Activated naive CD4-positive, alpha-beta T cell treated with Interleukin-2 at 50 U/mL for 16 hours (primary cell): ENCODE measurements around the gene LNPEP.
A peak's percentile ranks its signal among the peaks of the same experiment; 100 is the strongest.
"Not testable (repeated sequence)": the region's sequence is repeated elsewhere in the genome, so short reads cannot be mapped to it uniquely, and the experiment has no call there.

Source experiments
- DNase-seq: peaks from one replicate; pipeline ENCODE4 v3.0.0-alpha.2; 2020

LNPEP gene

DNA sequence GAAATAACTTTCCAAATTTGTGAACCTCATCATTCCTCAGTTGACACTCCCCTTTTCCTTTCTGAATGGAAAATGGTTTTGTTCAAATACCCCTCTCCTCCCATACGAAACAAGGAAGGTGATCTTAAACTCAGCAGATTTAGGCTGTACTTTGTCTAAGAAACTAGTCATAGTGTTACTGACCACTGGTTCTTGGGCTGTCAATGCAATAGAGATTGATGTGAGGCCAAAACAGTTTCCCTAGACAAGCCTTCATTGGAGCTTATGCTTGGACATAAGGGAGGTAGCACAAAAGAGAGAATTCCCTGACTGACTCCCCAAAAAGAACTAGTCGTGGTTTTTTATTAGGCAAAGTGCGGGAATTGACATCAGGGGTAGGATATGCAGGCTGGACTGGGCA, 5.3 kb upstream of the LNPEP start:
- no peak for DNase-seq

DNA sequence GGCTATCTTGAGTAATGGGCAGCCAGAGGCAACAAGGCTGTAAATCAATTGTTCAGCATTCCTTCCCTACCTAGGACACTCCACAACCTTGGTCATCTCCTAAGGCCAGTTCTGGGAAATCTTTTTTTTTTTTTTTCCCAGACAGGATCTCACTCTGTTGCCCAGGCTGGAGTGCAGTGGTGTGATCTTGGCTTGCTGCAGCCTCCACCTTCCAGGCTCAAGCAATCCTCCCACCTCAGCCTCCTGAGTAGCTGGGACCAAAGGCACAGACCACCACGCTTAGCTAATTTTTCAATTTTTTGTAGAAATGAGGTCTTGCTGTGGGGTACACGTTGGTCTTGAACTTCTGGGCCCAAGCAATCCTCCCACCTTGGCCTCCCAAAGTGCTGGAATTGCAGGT, 4.8 kb upstream of the LNPEP start:
- not testable (repeated sequence) for DNase-seq

DNA sequence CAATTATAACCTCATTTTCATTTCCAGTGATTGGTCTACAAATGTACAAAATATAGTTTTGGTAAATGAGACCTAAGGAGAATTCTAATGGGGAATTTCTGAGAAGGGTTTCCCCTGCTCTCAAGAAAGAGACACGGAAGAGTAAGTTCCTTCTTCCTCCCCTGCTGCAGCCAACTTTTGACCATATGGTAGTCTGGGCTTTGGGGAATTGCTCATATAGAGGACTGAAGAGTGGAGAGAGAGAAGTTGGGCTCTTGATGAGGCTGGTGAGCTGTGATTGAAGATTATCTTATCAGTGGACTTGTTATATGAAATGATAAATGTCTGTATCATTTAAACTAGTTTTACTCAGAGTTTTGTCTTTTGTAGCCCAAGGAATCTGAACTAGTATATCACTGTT, 4.3 kb upstream of the LNPEP start:
- no peak for DNase-seq

DNA sequence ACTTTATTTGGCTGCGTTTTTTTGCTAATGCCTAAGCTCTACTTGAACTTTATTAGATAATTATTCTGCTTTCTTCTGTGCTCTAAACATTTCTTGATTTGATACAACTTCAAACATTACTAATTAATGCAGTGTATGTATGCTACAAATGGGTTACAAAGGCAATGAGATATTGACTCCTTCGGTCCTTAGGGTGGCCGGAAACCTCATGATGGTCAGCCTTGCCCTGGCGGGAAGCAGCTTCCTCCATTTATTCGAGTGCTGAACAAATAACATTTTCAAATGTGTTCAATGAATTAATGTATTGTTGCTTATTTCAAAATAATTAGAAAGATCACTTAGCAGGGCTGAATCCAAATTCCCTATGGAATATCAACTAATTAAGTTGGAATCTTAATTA, 3.9 kb upstream of the LNPEP start:
- DNase-seq = no peak

DNA sequence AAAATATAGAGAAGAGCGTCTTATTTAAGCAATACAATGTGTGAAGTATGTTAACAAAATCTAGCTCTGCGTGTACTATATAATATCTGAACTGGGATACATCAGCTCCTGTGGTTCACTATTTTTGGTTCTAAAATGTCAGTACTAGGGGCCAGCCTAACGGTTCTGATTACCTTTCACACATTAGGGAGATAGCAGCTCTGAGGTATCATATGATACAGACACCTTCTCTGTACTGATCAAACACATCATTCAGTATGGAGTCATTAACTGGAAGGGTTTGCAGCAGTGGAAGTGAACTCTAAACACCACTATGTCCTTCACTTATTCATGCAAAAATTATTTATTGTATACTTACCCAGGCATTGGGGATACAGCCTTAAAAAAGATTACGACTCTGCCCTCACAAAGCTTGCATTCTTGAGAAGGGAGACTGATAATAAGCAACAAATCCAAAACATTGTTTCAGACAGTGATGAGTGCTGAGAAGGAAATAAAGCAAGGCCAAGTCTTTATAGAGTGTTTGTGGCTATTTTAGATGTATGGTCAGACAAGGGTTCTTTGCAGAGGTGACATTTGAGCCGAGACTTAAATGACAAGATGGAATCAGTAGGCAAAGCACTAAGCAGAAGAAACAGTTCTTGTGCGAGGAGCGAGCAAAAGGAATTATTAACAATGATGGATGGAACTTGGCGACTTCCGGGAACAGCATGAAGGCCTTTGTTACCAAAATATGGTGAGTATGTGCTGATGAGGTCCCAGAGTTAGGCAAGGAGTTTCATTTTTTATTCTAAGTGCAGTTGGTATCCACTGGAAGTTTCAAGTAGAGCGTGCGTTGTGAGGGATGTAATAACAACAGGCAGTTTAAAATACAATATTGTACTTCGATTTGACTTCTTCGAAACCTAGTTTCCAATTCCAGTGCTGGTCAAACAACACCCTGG, 1.8 kb upstream of the LNPEP start:
- no peak for DNase-seq

DNA sequence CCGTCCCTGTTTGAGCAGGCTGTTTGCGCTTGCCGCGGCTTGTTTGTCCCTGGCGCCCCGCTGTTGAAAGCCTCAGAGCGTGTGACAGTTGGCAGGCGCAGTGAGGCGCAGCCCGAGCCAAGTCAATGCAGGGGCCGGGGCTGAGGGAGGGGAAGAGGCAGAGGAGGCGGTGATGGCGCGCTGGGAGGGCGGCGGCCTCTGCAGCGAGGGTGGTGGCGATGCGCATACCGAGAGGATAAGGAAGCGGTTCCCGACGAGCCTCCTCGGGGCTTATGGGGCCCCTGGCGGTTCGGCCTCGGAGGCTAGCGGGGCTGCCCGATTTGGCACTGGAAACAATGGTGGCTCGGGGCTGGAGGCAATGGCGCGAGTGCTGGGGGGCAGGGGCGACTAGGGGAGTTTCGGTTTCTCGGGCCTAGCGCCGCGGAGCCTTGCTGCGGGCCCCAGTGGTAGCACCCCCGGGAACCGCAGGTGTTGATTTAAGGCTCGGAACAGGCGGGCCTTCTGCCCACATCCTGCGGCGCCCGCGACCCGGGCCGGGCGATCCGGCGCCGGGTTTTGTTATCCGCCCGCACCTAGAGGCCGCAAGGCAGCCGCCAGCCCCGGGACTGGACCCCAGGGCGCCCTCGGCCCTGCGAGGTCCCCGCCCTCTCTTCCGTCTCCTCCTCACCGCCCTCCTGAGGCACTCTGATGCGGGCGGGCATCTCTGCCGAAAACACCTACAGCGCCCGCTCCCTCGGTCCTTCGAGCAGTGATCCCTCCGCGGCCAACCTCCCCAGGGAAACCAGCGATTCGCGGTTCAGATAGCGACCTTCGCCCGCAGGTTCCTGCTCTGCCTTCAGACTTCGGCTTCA, 947 bp upstream of the LNPEP start:
- DNase-seq = peak; percentile 93

DNA sequence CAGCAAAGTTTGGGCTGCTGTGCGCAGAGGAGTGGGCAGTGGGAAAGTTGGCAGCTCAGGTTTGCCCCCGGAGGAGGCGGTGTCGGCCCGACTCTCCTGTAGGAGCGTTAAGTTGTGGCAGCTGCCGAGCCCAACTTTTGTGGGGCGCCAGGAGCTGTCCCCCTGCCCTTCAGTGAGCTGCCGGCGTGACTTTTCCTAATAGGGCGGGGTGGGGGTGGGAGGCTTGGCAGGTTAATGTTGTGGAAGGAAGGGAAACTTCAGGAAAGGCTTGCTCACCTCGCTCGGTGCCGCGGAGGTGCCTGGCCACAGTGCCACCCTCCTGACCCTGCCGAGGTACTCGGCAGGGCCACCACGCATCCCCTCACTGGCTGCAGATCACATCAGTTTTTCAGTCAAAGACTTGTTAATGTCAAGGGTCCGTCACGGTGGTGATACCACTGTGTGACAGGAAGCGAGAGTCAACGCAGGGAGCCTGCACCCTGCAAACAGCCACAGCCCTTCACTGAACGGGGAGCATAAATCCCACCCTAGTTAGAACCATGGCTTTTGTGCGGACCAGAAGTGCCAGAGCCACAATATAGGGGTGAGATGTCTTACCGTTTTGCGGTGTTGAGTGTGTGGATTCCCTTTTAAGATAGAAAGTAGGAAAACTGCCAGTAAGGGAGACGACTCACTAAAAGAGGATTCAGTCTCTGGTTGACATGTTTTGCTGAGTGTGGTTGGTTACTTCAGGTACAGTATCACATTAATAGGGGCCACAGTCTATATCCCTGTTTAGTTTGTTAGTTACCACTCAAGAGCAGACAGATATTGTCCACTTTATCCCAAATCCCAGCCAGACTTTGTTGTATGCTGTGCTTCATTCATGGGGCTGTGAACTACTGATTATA, 796 bp downstream of the LNPEP start:
- peak; percentile 54 for DNase-seq

DNA sequence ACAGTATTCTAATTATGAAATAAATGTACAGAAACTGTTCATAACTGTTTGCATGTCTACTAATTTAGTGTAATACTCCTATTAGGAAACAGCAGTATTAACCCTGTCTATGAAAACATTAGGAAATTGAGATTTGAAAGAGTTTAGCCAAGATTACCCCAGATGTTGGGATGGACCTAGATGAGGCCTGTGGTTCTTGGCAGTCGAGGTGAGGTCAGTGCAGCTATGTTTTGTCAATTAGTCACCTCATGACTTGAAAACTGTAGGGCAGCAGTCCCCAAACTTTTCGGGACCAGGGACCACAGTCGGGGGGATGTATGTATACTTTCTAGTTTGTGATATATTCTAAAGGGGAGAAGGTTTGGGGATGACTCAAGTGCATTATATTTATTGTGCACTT, 4.7 kb downstream of the LNPEP start:
- no peak for DNase-seq

DNA sequence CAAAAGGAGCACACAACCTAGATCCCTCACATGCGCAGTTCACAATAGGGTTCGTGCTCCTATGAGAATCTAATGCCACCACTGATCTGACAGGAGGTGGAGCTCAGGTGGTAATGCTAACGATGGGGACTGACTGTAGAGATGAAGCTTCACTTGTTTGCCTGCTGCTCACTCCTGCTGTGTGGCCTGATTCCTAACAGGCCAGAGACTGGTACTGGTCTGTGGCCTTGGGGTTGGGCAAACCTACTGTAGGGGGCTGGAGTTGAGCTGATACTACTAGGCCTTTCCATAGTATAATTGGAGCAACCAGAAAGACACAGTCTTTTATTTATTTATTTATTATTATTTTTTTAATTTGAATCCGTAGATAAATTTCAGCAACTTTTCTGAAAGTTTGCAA, 5.3 kb downstream of the LNPEP start:
- DNase-seq = no peak

DNA sequence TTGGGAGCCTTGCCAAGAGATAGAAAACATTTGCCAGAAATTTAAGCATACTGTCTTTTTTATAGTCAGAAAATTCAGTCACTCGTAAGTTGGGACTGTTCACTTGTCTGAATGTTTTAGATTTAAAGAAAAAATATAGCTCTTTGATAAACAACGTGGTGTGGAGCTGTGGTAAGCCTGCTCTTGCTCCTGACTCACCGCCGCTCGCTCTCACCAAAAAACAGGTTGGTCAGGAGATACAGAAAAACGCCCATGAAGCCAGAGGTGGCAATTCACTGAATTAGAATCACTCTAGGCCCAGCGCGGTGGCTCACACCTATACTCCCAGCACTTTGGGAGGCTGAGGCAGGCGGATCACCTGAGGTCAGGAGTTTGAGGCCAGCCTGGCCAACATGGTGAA, 6.2 kb downstream of the LNPEP start:
- DNase-seq = no peak

DNA sequence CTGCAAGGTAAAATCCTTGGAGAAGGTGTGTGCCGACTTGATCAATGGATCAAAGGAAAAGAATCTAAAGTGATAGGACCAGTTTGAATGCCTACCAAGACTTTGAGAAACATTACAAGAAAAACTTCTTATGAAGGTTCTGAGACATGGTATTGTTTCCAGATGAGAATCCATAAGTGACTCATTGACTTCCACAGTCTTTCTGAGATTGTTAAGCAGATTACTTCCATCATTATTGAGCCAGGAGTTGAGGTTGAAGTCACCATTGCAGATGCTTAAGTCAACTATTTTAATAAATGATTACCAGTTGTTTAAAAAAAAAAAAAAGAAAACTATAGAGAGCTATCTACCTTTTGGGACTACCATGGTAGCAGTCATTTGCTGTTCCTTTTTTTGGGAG, 7.0 kb downstream of the LNPEP start:
- no peak for DNase-seq

DNA sequence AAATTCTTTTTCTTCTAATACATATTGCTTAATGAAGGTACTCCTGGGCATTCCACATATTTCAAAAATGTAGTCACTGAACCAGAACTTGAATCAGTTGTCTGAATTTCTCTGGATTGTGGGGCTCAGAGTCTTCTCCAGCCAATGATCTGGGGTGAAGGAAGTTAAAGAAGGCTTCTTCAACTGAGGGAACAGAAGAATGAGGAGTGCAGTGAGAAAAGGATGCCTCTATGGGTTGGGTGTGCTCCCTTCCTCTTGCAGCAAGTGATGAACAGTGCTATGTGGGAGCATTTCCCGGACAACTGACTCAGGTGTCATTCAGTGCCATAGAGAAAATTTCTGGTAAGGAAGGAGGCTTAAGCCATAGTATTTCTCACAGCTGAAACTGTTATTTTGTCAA, 7.9 kb downstream of the LNPEP start:
- DNase-seq = no peak

DNA sequence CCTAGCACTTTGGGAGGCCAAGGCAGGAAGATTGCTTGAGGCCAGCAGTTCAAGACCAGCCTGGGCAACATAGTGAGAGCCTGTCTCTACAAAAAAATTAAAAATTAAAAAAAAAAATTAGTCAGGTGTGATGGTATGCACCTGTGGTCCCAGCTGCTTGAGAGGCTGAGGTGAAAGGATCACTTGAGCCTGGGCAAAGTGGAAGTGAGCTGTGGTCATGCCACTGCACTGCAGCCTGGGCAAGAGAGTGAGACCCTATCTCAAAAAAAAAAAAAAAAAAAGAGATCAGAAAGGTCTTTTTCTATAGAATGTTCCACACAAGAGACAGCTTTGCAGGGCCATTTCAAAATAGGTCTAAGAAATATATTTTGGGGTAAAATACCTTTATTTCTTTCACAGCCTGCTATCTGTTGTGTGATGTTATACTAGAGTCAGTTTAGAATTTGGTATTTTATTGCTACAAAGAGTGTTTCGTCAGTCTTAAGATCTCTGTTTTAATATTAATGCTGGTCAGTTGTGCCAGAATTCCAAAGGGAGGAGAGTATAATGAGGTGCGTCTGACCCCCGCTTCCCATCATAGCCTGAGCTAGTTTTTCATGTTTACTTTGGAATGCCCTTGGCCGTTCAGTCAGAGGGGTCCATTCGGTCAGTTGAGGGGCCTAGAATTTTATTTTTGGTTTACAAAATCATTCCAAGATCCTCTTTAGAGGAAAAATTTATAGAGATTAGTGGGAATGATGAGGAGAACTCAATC, 9.4 kb downstream of the LNPEP start:
- DNase-seq = no peak

DNA sequence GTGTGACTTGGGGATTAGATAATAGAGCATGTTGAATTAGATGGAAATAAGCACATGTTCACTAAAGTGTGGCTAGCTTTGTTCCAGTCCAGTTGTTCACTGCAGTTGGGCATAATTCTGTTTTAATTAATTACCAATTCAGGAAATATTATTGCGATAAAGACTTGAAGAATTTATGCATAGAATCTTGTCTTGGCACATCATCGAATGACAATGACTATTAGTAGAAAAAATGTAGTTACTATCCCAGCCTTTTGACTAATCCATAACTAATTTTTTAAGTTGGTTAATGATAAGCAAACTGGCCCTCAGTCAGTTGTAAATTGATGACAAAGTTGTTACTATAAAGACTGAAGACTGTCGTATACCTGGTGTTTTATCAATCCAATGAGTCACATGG, 10.5 kb downstream of the LNPEP start:
- DNase-seq = no peak

DNA sequence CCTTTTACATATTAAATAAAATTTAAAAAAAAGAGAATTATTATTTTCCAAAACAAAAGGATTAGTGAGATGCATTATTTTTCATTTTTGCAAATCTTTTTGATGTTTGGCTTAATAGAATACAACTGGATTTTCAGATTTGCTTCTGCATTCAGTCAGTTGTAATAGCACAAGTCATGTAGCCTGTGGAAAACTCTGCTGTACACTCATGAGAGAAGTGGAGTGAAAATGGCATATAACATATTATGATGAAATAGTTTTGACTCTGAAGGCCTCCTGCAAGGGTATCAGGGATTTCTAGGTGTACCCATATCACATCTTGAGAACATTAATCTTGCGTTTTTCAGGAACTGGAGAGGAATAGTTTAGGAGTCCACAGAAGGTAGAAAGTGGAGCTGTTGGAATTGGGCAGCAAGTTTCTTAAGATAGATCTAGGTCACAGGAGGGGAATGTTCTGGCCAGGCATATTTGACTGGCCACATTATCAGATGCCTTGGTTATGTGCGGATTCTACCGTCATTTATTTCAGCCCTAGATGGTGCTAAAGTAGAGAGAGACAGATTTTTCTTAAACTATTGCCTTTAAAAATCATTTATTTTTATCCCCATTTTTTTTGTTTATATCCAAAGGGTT, 16.4 kb downstream of the LNPEP start:
- no peak for DNase-seq

DNA sequence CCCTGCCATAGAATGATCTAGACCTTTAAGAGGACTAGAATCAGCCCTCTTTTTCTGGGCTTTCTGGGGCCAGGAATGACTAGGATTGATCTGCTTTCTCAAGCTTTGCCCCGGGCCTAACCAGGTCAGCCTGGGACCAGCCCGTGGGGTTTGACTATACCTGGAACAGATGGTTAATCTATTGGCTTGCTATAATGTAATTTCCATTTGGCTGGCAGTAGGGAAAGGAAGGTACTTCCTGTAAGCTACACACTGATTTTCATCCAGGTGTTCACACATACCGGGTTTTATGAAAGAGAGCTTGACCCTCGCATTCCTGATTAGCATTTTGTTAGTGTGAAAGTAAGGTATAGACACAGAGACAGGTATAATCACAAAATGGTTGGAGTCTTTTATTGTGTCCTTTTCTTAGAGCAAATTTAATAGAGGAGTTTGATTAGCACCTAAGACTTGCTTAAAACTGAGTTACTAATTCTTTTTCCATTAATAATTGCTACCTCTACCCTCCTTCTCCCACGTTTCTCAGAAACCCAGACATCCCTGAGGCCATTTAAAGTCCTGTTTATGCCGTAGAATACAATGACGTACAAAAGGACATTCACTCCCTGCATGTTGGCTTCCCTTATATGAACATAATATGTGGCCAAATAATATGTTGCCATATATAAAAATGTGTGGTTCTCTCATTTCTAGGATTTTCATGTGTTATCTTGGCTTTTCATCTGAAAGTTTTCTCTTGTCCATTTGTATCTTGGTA, 17.3 kb downstream of the LNPEP start:
- DNase-seq = no peak

DNA sequence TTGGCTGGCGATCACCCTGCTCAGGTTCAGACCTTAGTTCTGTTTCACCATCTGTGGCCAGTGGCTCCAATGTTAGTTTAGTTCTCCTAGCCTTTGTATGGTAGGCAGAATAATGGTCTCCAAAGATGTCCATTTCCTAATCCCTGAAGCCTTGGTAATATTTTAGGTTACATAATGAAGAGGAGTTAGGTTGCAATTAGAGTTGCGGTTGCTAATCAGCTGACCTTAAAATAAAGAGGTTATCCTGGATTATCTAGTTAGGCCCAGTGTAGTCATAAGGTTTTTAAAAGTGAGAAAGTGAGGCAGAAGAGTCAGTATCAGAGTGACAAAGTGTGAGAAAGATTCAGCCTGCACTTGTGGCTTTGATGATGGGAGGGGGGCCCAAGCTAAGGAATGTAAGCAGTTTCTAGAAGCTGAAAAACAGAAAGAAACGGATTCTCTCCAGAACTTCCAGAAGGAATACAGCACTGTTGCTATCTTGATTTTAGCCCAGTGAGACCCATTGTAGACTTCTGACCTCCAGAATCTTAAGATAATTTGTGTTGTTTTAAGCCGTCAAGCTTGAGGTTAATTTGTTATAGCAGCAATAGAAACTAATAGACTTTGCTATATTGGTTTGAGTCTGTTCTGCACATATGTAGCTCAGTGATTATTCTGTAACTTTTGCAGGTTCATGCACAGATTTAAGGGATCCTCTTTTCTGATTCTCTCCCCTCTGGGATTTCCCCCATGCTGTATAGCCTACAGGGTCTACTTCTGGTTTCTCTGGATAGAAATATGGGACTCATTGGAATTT, 21.6 kb downstream of the LNPEP start:
- peak; percentile 50 for DNase-seq

DNA sequence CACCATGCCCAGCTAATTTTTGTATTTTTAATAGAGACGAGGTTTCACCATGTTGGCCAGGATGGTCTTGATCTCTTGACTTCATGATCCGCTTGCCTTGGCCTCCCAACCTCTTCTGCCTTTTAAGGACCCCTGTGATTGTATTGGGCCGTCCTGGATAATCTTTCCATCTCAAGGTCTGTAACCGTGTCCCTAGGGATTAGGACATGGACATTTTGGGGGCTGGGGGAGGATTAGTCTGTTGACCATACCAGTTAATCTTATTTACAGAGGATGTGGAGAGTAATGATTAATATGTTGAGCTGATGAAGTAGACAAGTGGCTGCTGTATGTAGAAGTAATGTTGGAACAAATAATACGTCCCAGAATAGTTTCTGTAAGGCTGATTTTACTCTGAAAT, 23.1 kb downstream of the LNPEP start:
- no peak for DNase-seq

DNA sequence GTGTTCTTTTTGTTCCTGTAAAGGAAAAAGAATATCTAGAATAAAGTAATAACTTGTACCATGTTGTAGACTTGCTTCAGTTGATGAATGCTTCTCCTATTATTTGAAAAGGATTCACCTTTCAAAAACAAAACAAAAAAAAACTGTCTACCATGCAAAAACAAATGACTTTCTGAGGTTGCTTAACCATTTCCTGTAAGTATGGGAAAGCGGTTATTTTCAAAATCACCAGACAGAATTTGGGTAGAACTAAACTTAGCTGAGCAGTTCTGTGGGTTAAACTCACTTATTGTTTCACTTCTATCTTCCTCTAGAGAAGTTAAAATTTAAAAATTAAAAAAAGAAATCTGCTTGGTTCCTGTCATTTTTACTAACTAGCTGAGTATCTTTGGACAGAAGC, 25.2 kb downstream of the LNPEP start:
- no peak for DNase-seq

DNA sequence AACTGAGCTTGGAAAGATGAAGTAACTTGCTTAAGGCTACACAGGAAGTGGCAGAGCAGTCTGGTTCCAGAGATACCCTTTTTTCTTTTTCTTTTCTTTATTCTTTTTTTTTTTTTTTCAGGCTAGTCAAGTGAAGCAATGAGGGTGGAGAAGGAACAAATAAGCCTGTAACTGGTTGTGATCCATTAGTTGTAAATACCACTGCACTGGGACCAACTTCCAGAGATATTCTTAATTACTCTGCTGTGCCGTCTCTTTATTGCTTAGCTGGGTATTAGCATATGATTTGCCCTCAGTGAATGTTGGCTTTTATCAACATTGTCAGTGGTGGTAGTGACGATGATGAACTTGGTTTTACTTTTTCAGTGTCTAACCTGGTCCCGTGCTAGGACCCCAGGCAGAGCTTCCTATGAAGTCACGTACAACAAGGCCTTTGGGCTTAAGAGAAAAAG, 26.7 kb downstream of the LNPEP start:
- DNase-seq = no peak
